HepG2 (cell line): ENCODE data around the gene AMOTL1. TPM values are rescaled to one million over a fixed set of nuclear protein-coding genes. Genes with fewer than 3 reads are reported as not detected.

ENCODE experiments used
- ATAC-seq: fragments of 200-7000 bp; cut with Tn5 transposase; 3 replicates; pipeline ENCODE4 v1.9.1; 2020; ENCODE audit warnings: mild to moderate bottlenecking, moderate library complexity
- BruUV-seq: library from RNA; stranded (reverse); fragments of 400-500 nt; replicated peaks from 2 replicates; lab custom pipeline; 2021; lab: Mats Ljungman, UMichigan
- CTCF ChIA-PET: fragments of 300-600 bp; formaldehyde crosslinking; extraction: SDS; loops from one replicate; lab custom pipeline; 2021; ENCODE audit warnings: low total read pairs, inconsistent platforms, low intra/inter-chr PET ratio; lab: Yijun Ruan, JAX
- POLR2A ChIA-PET: fragments of 350-600 bp; sonication (Branson Sonifier 250); formaldehyde crosslinking; loops from one replicate; lab custom pipeline; 2020; ENCODE audit warnings: antibody characterized with exemption, inconsistent platforms; lab: Yijun Ruan, JAX
- DNase-seq: peaks from one replicate; pipeline ENCODE4 v3.0.0-alpha.2; 2015; ENCODE audit warnings: low spot score
- FAIRE-seq: peaks from 3 replicates; lab custom pipeline; 2011; peaks lifted over from hg19 to GRCh38; lab: Jason Lieb, UNC
- H2AFZ ChIP-seq: one replicate; pipeline ENCODE4 v1.6.1; 2011; ENCODE audit warnings: low read length, inconsistent platforms
- H3K27ac ChIP-seq: fragments of 300-600 bp; 3 replicates; pipeline ENCODE4 v1.8.0; 2011; ENCODE audit warnings: mixed run types, mild to moderate bottlenecking, mixed read lengths, low read length, inconsistent platforms; ENCODE audit not compliant: insufficient read depth; ENCODE audit errors: extremely low read length
- H3K27me3 ChIP-seq, 2 experiments: fragments of 200-600 bp in 1 of 2; 2 replicates in 1 of 2; 3 replicates in 1 of 2; pipeline versions ENCODE4 v1.6.0 to v1.8.0; 2011; ENCODE audit warnings: low read length in 2 of 2, mild to moderate bottlenecking in 2 of 2, moderate library complexity in 2 of 2, inconsistent platforms in 1 of 2; ENCODE audit not compliant: insufficient read depth in 2 of 2, control insufficient read depth in 1 of 2
- H3K36me3 ChIP-seq, 2 experiments: fragments of 200-600 bp in 1 of 2; replicated peaks in 1 of 2; 2 replicates in 1 of 2; 3 replicates in 1 of 2; pipeline versions ENCODE4 v1.5.1 to v1.8.0; 2011; ENCODE audit warnings: low read length in 2 of 2, inconsistent platforms in 1 of 2; ENCODE audit not compliant: insufficient read depth in 2 of 2, control insufficient read depth in 1 of 2
- H3K4me1 ChIP-seq: 2 replicates; pipeline ENCODE4 v1.5.1; 2012; ENCODE audit warnings: low read length, inconsistent platforms; ENCODE audit not compliant: insufficient read depth
- H3K4me2 ChIP-seq: 2 replicates; pipeline ENCODE4 v1.6.0; 2011; ENCODE audit warnings: low read depth, low read length, inconsistent platforms
- H3K4me3 ChIP-seq, 3 experiments: fragments of 200-600 bp in 1 of 3; sonication (generic), shearing (Covaris generic) in 1 of 3; replicated peaks in 1 of 3; 2 replicates each; pipeline ENCODE4 v1.5.1; 2011 to 2016; ENCODE audit warnings: low read length in 3 of 3, inconsistent platforms in 2 of 3, low read depth in 2 of 3, mild to moderate bottlenecking in 2 of 3, control low read depth in 1 of 3, mixed read lengths in 1 of 3; ENCODE audit not compliant: insufficient read depth in 1 of 3
- H3K79me2 ChIP-seq: one replicate; pipeline ENCODE4 v1.6.1; 2011; ENCODE audit warnings: low read length, inconsistent platforms; ENCODE audit not compliant: insufficient read depth
- H3K9ac ChIP-seq: 2 replicates; pipeline ENCODE4 v1.6.0; 2011; ENCODE audit warnings: mild to moderate bottlenecking, low read depth, low read length, inconsistent platforms; ENCODE audit not compliant: insufficient read depth
- H3K9me3 ChIP-seq: 2 replicates; pipeline ENCODE4 v1.5.1; 2012; ENCODE audit warnings: mild to moderate bottlenecking, low read length
- H4K20me1 ChIP-seq: 2 replicates; pipeline ENCODE4 v1.6.0; 2011; ENCODE audit warnings: inconsistent platforms, mild to moderate bottlenecking, low read length, moderate library complexity; ENCODE audit not compliant: insufficient read depth
- CHCHD3 ChIP-seq: sonication (generic); formaldehyde crosslinking; IDR thresholded peaks from 2 replicates; pipeline ENCODE4 v1.8.0; 2022; ENCODE audit warnings: mild to moderate bottlenecking, missing genetic modification reagents, moderate library complexity
- HNRNPL ChIP-seq: fragments of 200-400 bp; formaldehyde crosslinking; IDR thresholded peaks from 2 replicates; pipeline ENCODE4 v1.6.1; 2017; ENCODE audit warnings: mild to moderate bottlenecking, low read depth, low read length
- KLF6 ChIP-seq: IDR thresholded peaks from 2 replicates; pipeline ENCODE4 v1.8.0; 2016; ENCODE audit warnings: missing biosample characterization, missing genetic modification reagents
- SOX6 ChIP-seq, 2 experiments: fragments of 450-650 bp in 1 of 2; sonication (generic) in 1 of 2; formaldehyde crosslinking in 1 of 2; IDR thresholded peaks; 2 replicates each; pipeline versions ENCODE4 v1.4.0 to v1.6.1; 2017 to 2020; ENCODE audit warnings: antibody characterized with exemption in 1 of 2, mild to moderate bottlenecking in 1 of 2, missing genetic modification reagents in 1 of 2
- TOPORS ChIP-seq: sonication (generic); formaldehyde crosslinking; IDR thresholded peaks from 2 replicates; pipeline ENCODE4 v1.8.0; 2023; ENCODE audit warnings: mild to moderate bottlenecking, missing genetic modification reagents
- ZNF124 ChIP-seq: sonication (generic); formaldehyde crosslinking; IDR thresholded peaks from 2 replicates; pipeline ENCODE4 v1.4.0; 2020; ENCODE audit warnings: missing genetic modification reagents
- ZNF3 ChIP-seq: IDR thresholded peaks from 2 replicates; pipeline ENCODE4 v1.7.0; 2017; ENCODE audit warnings: inconsistent platforms
- ZNF337 ChIP-seq: sonication (generic); formaldehyde crosslinking; IDR thresholded peaks from 2 replicates; pipeline ENCODE4 v1.5.1; 2020; ENCODE audit warnings: missing genetic modification reagents, low read depth, mild to moderate bottlenecking, borderline replicate concordance
- ZNF543 ChIP-seq: sonication (generic); formaldehyde crosslinking; IDR thresholded peaks from 2 replicates; pipeline ENCODE4 v1.4.0; 2020; ENCODE audit warnings: mild to moderate bottlenecking, missing genetic modification reagents
- ZNF562 ChIP-seq: sonication (generic); formaldehyde crosslinking; IDR thresholded peaks from 2 replicates; pipeline ENCODE4 v1.8.0; 2022; ENCODE audit warnings: missing genetic modification reagents, borderline replicate concordance
- ZNF83 ChIP-seq: sonication (generic); formaldehyde crosslinking; IDR thresholded peaks from 2 replicates; pipeline ENCODE4 v1.4.0; 2020; ENCODE audit warnings: missing genetic modification reagents, mild to moderate bottlenecking, borderline replicate concordance
- ZNF879 ChIP-seq: sonication (generic); formaldehyde crosslinking; IDR thresholded peaks from 2 replicates; pipeline ENCODE4 v1.8.1; 2023; ENCODE audit warnings: missing genetic modification reagents
- WGBS: methylation state at CpG from one replicate; pipeline ENCODE4 v1.1.6; 2017; ENCODE audit warnings: low lambda C conversion rate; 5-methylcytosine and 5-hydroxymethylcytosine counted together
- in situ Hi-C: cut with HindIII; loops from 2 replicates; pipeline ENCODE4 v1.10.0; 2017; ENCODE audit warnings: low pct_unique_long_range_greater_than_20kb; ENCODE audit not compliant: extremely low pct_ligation_motif_present
- intact Hi-C: fragments of 100-400 bp; cut with micrococcal nuclease; formaldehyde crosslinking; loops from one replicate; pipeline ENCODE4 v1.10.0; 2022; ENCODE audit not compliant: unreplicated experiment
- polyA plus RNA-seq, 8 experiments: library from polyadenylated mRNA; depleted of rRNA in 3 of 8; stranded (reverse) in 7 of 8; unstranded in 1 of 8; fragments of >200 nt; fragmentation: Illumina TruSeq in 4 of 8; extraction: Trizol in 4 of 8; gene quantifications; 2 replicates each; pipeline versions ENCODE4 v1.2.1 to v1.2.3, GENCODE V29; 2011 to 2016; ENCODE audit warnings: low read depth in 4 of 8, missing spikeins in 1 of 8, mixed read lengths in 1 of 8; ENCODE audit not compliant: insufficient read depth in 1 of 8
- total RNA-seq, 5 experiments: library from RNA; depleted of rRNA; stranded (reverse); fragments of >200 nt; fragmentation: Illumina TruSeq; extraction: Trizol; gene quantifications; 2 replicates each; pipeline ENCODE4 v1.2.3, GENCODE V29; 2016; ENCODE audit warnings: low read depth in 1 of 5
- TF ChIP-seq, protein P1 (sequence below): sonication (generic); formaldehyde crosslinking; IDR thresholded peaks from 2 replicates; pipeline ENCODE4 v1.4.0; 2020; ENCODE audit warnings: missing genetic modification reagents, borderline replicate concordance
- TF ChIP-seq, protein P2 (sequence below): sonication (generic); formaldehyde crosslinking; IDR thresholded peaks from 2 replicates; pipeline ENCODE4 v1.5.0; 2020; ENCODE audit warnings: mild to moderate bottlenecking, missing genetic modification reagents, borderline replicate concordance
- TF ChIP-seq, protein P3 (sequence below): sonication (generic); formaldehyde crosslinking; IDR thresholded peaks from 2 replicates; pipeline ENCODE4 v1.5.1; 2020; ENCODE audit warnings: missing genetic modification reagents, mild to moderate bottlenecking, borderline replicate concordance
- TF ChIP-seq, protein P4 (sequence below): sonication (generic); formaldehyde crosslinking; IDR thresholded peaks from 2 replicates; pipeline ENCODE4 v1.4.0; 2020; ENCODE audit warnings: missing genetic modification reagents

The AMOTL1 gene
- total and polyA plus RNA-seq, 2 of the 13 experiments (the other 11 are each of a cell fraction or from before 2014, with no cell fraction given), result 0.01 to 0.20 TPM

DNA sequence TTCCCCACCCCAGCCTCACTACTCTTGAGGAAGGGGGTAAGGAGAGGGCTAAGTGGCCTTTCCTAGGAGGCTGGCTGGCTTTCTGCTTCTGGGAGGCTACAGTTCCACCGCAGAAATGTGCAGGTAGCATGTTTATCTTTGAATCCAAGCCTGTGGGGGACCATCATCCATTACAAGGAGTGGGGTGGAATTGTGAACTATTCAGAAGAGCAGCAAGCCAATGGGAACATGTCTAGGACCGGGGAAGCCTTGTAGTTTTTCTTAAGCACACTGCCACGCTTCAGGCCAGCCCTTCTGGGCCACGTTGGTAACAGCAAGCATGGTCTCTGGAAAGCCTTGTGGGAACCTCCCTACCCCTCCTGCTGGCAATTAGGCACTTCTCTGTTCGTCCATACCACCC is 100.3 kb downstream of the AMOTL1 start:
- whole genome bisulfite sequencing, result 17% methylated on average over 3 of the region's 5 CpGs
- no peak overlapping the region for H3K9ac ChIP-seq
- H3K27me3 ChIP-seq, result peaks cover 0 to 7% of the 10 kb centered on the region in 2 experiments; a peak in 2 of 5 replicates
- ChIA-PET POLR2A (no interaction called here), CTCF (no interaction called here)
- H3K4me1 ChIP-seq, result no peaks in the 10 kb centered on the region
- H3K9me3 ChIP-seq, result no peaks in the 10 kb centered on the region
- H3K27ac ChIP-seq, result no peak overlapping the region
- H3K4me3 ChIP-seq, result no peak overlapping the region
- DNase-seq, result no peak
- BruUV-seq, result no TSS peak
- intact Hi-C loops, result no loop called here
- H3K4me2 ChIP-seq, result no peak overlapping the region
- no peak overlapping the region for H2AFZ ChIP-seq
- ATAC-seq, result no peak
- in situ Hi-C loops, result no loop called here
- no peaks in the 10 kb centered on the region for H3K79me2 ChIP-seq
- FAIRE-seq, result no peak
- no peaks in the 10 kb centered on the region for H3K36me3 ChIP-seq
- TF ChIP-seq ZNF543 (CRISPR knock-in tag) (no peak), SOX6 (IDR thresholded peaks at IDR 0.05) (no peak), SOX6 (CRISPR knock-in tag; IDR thresholded peaks at IDR 0.05) (no peak), ZNF562 (CRISPR knock-in tag) (no peak), ZNF83 (CRISPR knock-in tag) (no peak), ZNF124 (no peak), CHCHD3 (CRISPR knock-in tag) (no peak), ZNF3 (no peak), TOPORS (CRISPR knock-in tag) (no peak), ZNF879 (CRISPR knock-in tag) (no peak), KLF6 (no peak), ZNF337 (CRISPR knock-in tag) (no peak), HNRNPL (no peak)
- TF ChIP-seq, protein P1, sequence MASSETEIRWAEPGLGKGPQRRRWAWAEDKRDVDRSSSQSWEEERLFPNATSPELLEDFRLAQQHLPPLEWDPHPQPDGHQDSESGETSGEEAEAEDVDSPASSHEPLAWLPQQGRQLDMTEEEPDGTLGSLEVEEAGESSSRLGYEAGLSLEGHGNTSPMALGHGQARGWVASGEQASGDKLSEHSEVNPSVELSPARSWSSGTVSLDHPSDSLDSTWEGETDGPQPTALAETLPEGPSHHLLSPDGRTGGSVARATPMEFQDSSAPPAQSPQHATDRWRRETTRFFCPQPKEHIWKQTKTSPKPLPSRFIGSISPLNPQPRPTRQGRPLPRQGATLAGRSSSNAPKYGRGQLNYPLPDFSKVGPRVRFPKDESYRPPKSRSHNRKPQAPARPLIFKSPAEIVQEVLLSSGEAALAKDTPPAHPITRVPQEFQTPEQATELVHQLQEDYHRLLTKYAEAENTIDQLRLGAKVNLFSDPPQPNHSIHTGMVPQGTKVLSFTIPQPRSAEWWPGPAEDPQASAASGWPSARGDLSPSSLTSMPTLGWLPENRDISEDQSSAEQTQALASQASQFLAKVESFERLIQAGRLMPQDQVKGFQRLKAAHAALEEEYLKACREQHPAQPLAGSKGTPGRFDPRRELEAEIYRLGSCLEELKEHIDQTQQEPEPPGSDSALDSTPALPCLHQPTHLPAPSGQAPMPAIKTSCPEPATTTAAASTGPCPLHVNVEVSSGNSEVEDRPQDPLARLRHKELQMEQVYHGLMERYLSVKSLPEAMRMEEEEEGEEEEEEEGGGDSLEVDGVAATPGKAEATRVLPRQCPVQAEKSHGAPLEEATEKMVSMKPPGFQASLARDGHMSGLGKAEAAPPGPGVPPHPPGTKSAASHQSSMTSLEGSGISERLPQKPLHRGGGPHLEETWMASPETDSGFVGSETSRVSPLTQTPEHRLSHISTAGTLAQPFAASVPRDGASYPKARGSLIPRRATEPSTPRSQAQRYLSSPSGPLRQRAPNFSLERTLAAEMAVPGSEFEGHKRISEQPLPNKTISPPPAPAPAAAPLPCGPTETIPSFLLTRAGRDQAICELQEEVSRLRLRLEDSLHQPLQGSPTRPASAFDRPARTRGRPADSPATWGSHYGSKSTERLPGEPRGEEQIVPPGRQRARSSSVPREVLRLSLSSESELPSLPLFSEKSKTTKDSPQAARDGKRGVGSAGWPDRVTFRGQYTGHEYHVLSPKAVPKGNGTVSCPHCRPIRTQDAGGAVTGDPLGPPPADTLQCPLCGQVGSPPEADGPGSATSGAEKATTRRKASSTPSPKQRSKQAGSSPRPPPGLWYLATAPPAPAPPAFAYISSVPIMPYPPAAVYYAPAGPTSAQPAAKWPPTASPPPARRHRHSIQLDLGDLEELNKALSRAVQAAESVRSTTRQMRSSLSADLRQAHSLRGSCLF (CRISPR knock-in tag), result no peak
- TF ChIP-seq, protein P2, sequence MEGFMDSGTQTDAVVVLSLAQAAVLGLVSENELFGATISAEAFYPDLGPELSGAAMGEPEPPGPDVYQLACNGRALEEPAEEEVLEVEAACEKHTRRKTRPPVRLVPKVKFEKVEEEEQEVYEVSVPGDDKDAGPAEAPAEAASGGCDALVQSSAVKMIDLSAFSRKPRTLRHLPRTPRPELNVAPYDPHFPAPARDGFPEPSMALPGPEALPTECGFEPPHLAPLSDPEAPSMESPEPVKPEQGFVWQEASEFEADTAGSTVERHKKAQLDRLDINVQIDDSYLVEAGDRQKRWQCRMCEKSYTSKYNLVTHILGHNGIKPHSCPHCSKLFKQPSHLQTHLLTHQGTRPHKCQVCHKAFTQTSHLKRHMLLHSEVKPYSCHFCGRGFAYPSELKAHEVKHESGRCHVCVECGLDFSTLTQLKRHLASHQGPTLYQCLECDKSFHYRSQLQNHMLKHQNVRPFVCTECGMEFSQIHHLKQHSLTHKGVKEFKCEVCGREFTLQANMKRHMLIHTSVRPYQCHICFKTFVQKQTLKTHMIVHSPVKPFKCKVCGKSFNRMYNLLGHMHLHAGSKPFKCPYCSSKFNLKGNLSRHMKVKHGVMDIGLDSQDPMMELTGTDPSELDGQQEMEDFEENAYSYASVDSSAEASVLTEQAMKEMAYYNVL (CRISPR knock-in tag), result no peak
- TF ChIP-seq, protein P3, sequence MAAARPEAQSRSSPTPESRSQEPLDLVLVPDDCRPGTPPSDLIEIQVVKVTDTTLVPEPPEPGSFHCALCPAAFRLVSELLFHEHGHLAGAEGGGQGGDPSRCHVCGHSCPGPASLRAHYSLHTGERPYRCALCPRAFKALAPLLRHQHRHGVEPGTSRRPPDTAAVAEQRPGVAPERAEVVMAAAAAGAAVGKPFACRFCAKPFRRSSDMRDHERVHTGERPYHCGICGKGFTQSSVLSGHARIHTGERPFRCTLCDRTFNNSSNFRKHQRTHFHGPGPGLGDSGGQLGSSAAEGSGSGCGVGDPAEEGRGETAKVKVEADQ (CRISPR knock-in tag), result no peak
- TF ChIP-seq, protein P4, sequence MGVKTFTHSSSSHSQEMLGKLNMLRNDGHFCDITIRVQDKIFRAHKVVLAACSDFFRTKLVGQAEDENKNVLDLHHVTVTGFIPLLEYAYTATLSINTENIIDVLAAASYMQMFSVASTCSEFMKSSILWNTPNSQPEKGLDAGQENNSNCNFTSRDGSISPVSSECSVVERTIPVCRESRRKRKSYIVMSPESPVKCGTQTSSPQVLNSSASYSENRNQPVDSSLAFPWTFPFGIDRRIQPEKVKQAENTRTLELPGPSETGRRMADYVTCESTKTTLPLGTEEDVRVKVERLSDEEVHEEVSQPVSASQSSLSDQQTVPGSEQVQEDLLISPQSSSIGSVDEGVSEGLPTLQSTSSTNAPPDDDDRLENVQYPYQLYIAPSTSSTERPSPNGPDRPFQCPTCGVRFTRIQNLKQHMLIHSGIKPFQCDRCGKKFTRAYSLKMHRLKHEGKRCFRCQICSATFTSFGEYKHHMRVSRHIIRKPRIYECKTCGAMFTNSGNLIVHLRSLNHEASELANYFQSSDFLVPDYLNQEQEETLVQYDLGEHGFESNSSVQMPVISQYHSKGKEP (CRISPR knock-in tag), result no peak
- no peaks in the 10 kb centered on the region for H4K20me1 ChIP-seq
